K562 (cell line): ENCODE results near the gene VIM. TPM values are rescaled to one million over a fixed set of nuclear protein-coding genes. Genes with fewer than 3 reads are reported as not detected.

Experiments used
- FOXA1 ChIP-seq: fragments of 450-650 bp; IDR thresholded peaks from 2 replicates; pipeline ENCODE4 v1.6.1; 2016; ENCODE audit warnings: mild to moderate bottlenecking, borderline replicate concordance
- FOXJ2 ChIP-seq: fragments of 200-800 bp; sonication (Bioruptor generic); IDR thresholded peaks from 2 replicates; pipeline ENCODE4 v1.6.1; 2016; ENCODE audit warnings: missing genetic modification characterization, missing compliant biosample characterization
- FOXJ3 ChIP-seq: sonication (generic); formaldehyde crosslinking; IDR thresholded peaks from 2 replicates; pipeline ENCODE4 v1.4.0; 2020; ENCODE audit warnings: mild to moderate bottlenecking, missing genetic modification reagents
- FOXK2 ChIP-seq, 2 experiments: fragments of 450-650 bp; IDR thresholded peaks in 1 of 2; conservative IDR thresholded peaks in 1 of 2; 2 replicates each; pipeline ENCODE4 v1.6.1; 2016; ENCODE audit warnings: low read depth in 2 of 2, mild to moderate bottlenecking in 1 of 2
- HNRNPL ChIP-seq: fragments of 200-400 bp; formaldehyde crosslinking; IDR thresholded peaks from 2 replicates; pipeline ENCODE4 v1.6.1; 2017; ENCODE audit warnings: low read depth, mild to moderate bottlenecking, low read length
- ID3 ChIP-seq, 2 experiments: fragments of 250-450 bp in 1 of 2; fragments of 450-650 bp in 1 of 2; sonication (Bioruptor Pico) in 1 of 2; IDR thresholded peaks; 2 replicates each; pipeline versions ENCODE4 v1.6.1 to v1.8.0; 2016 to 2021; ENCODE audit warnings: mild to moderate bottlenecking in 2 of 2, moderate library complexity in 2 of 2, missing compliant biosample characterization in 1 of 2, missing genetic modification characterization in 1 of 2
- JUND ChIP-seq, 2 experiments: IDR thresholded peaks; 2 replicates in 1 of 2; 3 replicates in 1 of 2; pipeline ENCODE4 v1.6.1; 2011; ENCODE audit warnings: borderline replicate concordance in 2 of 2, low read depth in 2 of 2, low read length in 2 of 2, improper control_type of control experiment in 1 of 2, missing biosample characterization in 1 of 2, missing genetic modification characterization in 1 of 2, missing genetic modification reagents in 1 of 2
- MTA1 ChIP-seq: fragments of 450-650 bp; IDR thresholded peaks from 2 replicates; pipeline ENCODE4 v1.6.1; 2017; ENCODE audit warnings: borderline replicate concordance
- NFRKB ChIP-seq: fragments of 450-650 bp; IDR thresholded peaks from 2 replicates; pipeline ENCODE4 v1.6.1; 2016; ENCODE audit warnings: low read depth
- REST ChIP-seq, 2 experiments: fragments of 450-650 bp; formaldehyde crosslinking in 1 of 2; IDR thresholded peaks; 2 replicates each; pipeline versions ENCODE4 v1.4.0 to v1.6.1; 2014 to 2020; ENCODE audit warnings: mild to moderate bottlenecking in 2 of 2, borderline replicate concordance in 1 of 2, low read depth in 1 of 2
- SETDB1 ChIP-seq: IDR thresholded peaks from one replicate; pipeline ENCODE4 v1.6.1; 2012; ENCODE audit warnings: low read length, control low read depth, inconsistent platforms
- TAF9B ChIP-seq: fragments of 450-650 bp; IDR thresholded peaks from 2 replicates; pipeline ENCODE4 v1.6.1; 2018; ENCODE audit warnings: mild to moderate bottlenecking; ENCODE audit not compliant: partially characterized antibody
- ZBTB11 ChIP-seq, 3 experiments: fragments of 200-800 bp in 1 of 3; fragments of 250-450 bp in 1 of 3; fragments of 450-650 bp in 1 of 3; sonication (Bioruptor Pico) in 1 of 3; sonication (Bioruptor generic) in 1 of 3; formaldehyde crosslinking in 1 of 3; IDR thresholded peaks; 2 replicates each; pipeline versions ENCODE4 v1.6.1 to v1.8.0; 2016 to 2022; ENCODE audit warnings: mild to moderate bottlenecking in 2 of 3, missing genetic modification characterization in 2 of 3, missing compliant biosample characterization in 1 of 3, moderate library complexity in 1 of 3
- ZFX ChIP-seq: sonication (generic); formaldehyde crosslinking; IDR thresholded peaks from 2 replicates; pipeline ENCODE4 v1.8.0; 2022; ENCODE audit warnings: mild to moderate bottlenecking, missing genetic modification reagents, moderate library complexity
- ZNF778 ChIP-seq: fragments of 450-650 bp; formaldehyde crosslinking; IDR thresholded peaks from 2 replicates; pipeline ENCODE4 v1.4.0; 2020; ENCODE audit warnings: mild to moderate bottlenecking, moderate library complexity
- polyA plus RNA-seq, 8 experiments: library from polyadenylated mRNA; depleted of rRNA in 4 of 8; stranded (reverse) in 5 of 8; unstranded in 3 of 8; fragments of >200 nt; fragmentation: Nextera tagmentation in 2 of 8; fragmentation: Illumina TruSeq in 1 of 8; extraction: Ambion mirVana in 2 of 8; extraction: Trizol in 1 of 8; gene quantifications; 2 replicates each; pipeline versions ENCODE4 v1.2.1 to v1.2.3, GENCODE V29; 2011 to 2014; ENCODE audit warnings: inconsistent platforms in 1 of 8, missing spikeins in 1 of 8
- total RNA-seq, 7 experiments: library from RNA; depleted of rRNA in 6 of 7; stranded (reverse); fragments of >200 nt in 6 of 7; fragmentation: Illumina TruSeq in 2 of 7; extraction: Trizol in 2 of 7; gene quantifications; 2 replicates each; pipeline versions ENCODE4 v1.2.1 to v1.2.3, GENCODE V29; 2011 to 2021; ENCODE audit warnings: low replicate concordance in 1 of 7

The VIM gene
- total and polyA plus RNA-seq, 9 of the 15 experiments (the other 6 are each of a cell fraction or from before 2014, with no cell fraction given) = 86.0 to 621 (median 383) TPM

GRCh38 chr10:17201794-17202116 is 26.3 kb upstream of the VIM start (continued):
- TF ChIP-seq ZBTB11 (CRISPR knock-in tag; IDR thresholded peaks at IDR 0.05) (peak in 1 of 3 experiments; percentile 97; a peak in 2 of 6 replicates), JUND (IDR thresholded peaks at IDR 0.05; ENCODE audit: borderline replicate concordance, low read depth, low read length) (no peak), JUND (tag; IDR thresholded peaks at IDR 0.05; ENCODE audit: borderline replicate concordance, low read depth, low read length) (0 out of 3 replicates have a peak, but pooled peaks have one; percentile 4), TAF9B (peak; percentile 13), SETDB1 (no peak), MTA1 (0 out of 2 replicates have a peak, but pooled peaks have one; percentile 8), ZFX (peak; percentile 74; the same call in 1 of the 2 replicates), REST (IDR thresholded peaks at IDR 0.05; ENCODE audit: borderline replicate concordance) (0 out of 2 replicates have a peak, but pooled peaks have one; percentile 2), REST (CRISPR knock-in tag; IDR thresholded peaks at IDR 0.05; ENCODE audit: low read depth) (no peak), FOXK2 (conservative IDR thresholded peaks at IDR 0.05 in 1 of 2, IDR thresholded peaks at IDR 0.05 in 1 of 2; ENCODE audit: low read depth in 2 of 2) (0 out of 4 replicates have a peak, but pooled peaks of 1 of the 2 experiments have one; percentile 12), HNRNPL (no peak), ID3 (CRISPR knock-in tag; IDR thresholded peaks at IDR 0.05) (no peak), ID3 (tag; IDR thresholded peaks at IDR 0.05) (0 out of 2 replicates have a peak, but pooled peaks have one; percentile 6), FOXJ2 (tag) (peak; percentile 71; the same call in 1 of the 2 replicates), ZNF778 (CRISPR knock-in tag) (no peak), FOXA1 (no peak), FOXJ3 (CRISPR knock-in tag) (no peak), NFRKB (peak; percentile 73)
